HG03457 (cell line): ENCODE measurements around the gene SLC15A3.

Source experiments
- ATAC-seq: cut with Tn5 transposase; IDR thresholded peaks from one replicate; pipeline ENCODE4 v1.9.1; 2021; ENCODE audit warnings: moderate number of reproducible peaks; ENCODE audit not compliant: unreplicated experiment

The SLC15A3 gene

GRCh38 chr11:60932605-60933356 is 19.2 kb downstream of the SLC15A3 start:
- ATAC-seq: no peak

- ATAC-seq: no peak
Observed at GRCh38 chr11:60931917-60932316, 20.1 kb downstream of the SLC15A3 start.

- no peak for ATAC-seq
Observed at GRCh38 chr11:60930394-60930793, 21.6 kb downstream of the SLC15A3 start.

DNA sequence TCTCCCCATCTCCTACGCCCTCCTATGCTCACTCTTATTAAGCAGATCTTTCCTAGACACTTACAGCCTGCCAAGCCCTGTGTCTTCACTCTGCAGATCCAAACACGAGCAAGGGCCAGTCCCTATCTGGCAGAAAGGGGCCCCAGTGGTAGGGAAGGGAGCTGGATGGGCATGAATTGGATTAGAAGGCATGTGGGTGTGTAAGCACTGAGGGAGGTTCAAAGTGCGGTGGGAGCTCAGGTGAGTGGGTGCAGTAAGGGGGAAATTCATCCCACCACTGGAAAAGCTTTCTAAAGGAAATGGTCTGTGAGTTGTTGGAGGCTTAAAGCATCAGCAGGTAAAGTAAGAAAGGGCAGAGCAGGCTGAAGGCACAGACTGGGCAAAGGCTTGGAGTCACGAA is 22.2 kb downstream of the SLC15A3 start:
- no peak for ATAC-seq

- ATAC-seq: no peak
Observed at GRCh38 chr11:60928563-60929001, 23.4 kb downstream of the SLC15A3 start.

- ATAC-seq: no peak
Observed at GRCh38 chr11:60927600-60927999, 24.4 kb downstream of the SLC15A3 start.

DNA sequence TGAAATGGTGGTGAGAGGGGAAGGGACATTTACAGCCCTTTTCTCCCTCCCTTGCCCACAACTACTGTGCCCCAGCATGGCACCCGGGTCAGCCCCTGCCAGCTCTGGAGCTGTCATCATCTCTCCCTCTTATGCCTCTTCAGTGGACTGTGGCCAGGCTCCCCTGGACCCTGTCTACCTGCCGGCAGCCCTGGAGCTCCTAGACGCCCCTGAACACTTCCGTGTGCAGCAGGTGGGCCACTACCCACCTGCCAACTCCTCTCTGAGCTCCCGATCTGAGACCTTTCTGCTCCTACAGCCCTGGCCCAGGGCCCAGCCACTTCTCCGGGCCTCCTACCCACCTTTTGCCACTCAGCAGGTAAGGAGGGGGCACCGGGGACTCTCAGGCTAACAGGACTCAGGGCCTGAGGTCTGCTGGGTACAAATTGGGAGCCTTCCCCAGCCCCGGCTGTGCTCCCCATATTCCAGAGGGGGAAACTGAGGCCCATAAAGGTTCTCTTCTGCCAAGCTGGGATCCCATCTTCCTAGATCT is 24.8 kb downstream of the SLC15A3 start:
- ATAC-seq: no peak

DNA sequence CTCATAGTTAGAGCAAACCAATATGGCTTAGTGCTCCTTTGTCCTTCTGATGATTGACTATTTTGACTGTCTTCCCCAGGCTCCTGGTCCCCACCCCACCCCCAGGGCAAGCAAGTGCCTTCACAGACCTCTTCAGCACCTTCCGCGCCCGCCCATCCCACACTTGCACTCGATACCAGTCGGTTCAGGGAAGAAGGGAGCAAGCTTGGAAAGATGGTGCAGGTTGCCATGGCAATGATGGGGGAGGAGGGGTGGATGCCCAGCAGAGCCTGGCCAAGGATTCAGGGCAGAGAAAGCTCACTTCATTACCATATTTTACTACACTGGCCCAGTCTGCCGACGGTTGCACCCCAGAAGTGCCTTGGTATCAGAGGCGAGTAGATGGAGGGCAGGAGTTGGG is 25.5 kb downstream of the SLC15A3 start:
- no peak for ATAC-seq

- no peak for ATAC-seq
Observed at GRCh38 chr11:60925868-60926267, 26.1 kb downstream of the SLC15A3 start.

- no peak for ATAC-seq
Observed at GRCh38 chr11:60924906-60925853, 26.8 kb downstream of the SLC15A3 start.

- ATAC-seq: no peak
Observed at GRCh38 chr11:60924110-60924905, 27.7 kb downstream of the SLC15A3 start, which contains the start of gene TMEM132A. TMEM132A (plus strand) TSS chr11:60924460; CDS start chr11:60924634, 174 bp downstream.

- ATAC-seq: no peak
Observed at GRCh38 chr11:60923800-60924109, 28.2 kb downstream of the SLC15A3 start.

GRCh38 chr11:60923326-60923725 is 28.6 kb downstream of the SLC15A3 start:
- ATAC-seq: no peak

DNA sequence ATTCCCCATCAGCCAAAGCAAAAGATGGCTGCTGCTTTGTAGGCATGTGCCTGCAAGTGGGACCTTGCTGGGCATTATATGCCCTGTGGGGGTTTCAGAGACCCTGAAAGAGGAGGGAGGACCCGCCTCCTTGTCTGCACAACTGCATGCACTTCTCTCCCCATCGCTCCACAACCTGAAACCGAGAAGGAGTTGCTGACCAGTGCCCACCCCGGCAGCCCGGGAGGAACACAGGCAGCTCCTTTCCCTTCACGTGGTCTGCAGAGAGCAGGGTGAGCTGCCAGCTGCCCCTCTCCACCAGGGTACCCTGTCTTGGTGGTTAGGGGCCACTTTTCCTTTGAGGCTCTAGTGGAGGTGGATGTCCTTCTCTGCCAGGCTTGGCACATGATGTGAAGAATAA is 29.1 kb downstream of the SLC15A3 start:
- no peak for ATAC-seq

DNA sequence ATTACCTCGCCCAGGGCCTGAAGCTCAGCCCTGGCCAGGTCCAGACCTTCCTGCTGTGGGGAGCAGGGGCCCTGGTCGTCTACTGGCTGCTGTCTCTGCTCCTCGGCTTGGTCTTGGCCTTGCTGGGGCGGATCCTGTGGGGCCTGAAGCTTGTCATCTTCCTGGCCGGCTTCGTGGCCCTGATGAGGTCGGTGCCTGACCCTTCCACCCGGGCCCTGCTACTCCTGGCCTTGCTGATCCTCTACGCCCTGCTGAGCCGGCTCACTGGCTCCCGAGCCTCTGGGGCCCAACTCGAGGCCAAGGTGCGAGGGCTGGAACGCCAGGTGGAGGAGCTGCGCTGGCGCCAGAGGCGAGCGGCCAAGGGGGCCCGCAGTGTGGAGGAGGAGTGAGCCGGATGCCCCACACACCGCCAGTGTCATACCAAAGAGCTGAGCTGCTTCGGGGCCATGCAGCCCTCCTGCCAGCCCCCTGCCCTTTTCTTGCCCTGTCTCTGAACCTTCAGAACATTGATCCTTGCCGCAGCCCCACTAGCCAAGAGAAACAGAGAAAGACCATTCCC is 30.1 kb downstream of the SLC15A3 start:
- no peak for ATAC-seq

GRCh38 chr11:60921259-60921658 is 30.7 kb downstream of the SLC15A3 start:
- ATAC-seq: no peak

GRCh38 chr11:60919956-60920355 is 32.0 kb downstream of the SLC15A3 start:
- ATAC-seq: no peak

DNA sequence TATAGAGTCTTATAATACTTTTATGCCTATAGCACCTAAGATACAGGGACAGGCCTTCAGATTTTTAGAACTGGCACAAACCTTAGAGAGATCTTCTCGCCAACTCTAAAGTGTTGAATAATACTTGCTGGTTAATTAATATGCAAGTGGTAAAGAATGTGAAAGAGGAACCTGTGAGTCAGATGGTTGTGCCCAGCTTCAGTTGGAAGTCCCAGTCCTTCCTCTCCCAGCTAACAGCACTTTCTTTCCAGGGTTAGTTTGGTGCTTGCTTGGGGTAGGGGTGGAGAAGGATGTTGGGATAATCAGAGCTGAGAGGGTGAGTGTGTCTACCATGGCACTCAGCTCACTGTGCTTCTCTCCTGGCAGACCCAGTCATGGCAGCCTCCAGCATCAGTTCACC is 32.7 kb downstream of the SLC15A3 start:
- no peak for ATAC-seq

DNA sequence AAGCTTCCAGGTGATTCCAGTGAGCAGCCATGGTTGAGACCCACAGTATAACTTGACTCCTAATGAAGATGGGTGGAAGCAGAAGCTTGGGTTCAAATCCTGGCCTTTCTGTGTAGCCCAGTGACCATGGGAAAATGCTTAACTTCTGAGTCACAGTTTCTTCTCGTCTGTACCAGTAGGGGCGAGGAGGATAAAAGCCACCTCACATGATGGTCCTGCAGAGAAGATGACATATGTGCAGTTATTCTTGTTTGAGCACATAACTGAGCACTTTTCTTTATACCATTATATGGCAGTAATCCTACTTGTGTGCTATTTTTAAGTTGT is 33.1 kb downstream of the SLC15A3 start:
- no peak for ATAC-seq

DNA sequence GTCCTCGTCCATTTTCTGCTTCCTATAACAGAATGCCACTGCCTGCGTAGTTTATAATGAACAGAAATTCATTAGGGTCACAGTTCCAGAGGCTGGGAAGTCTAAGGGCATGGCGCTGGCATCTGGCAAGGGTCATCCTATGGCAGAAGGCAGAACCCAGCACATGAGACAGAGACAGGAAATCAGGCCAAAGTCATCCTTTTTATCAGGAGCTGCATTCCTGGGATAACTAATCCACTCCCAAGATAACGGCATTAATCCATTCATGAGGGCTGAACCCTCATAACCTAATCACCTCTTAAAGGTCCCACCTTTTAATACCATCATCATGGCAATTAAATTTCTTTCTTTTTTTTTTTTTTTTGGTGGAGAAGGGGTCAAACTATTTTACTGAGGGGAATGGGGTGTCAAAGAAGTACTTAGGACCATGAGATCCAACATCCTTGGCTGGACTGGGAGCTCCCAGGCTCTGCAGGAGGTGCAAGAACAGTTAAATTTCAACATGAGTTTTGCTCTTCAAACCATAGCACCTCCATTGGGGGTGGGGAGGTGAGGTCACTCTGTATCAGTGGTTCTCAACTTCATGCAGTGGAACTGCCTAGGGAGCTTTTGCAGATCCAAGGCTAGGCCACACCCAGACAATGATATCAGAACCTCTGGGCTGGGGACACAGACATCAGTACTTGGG is 33.6 kb downstream of the SLC15A3 start:
- ATAC-seq: no peak
